ENCODE measurements around the gene AAMP.

Gene AAMP

DNA sequence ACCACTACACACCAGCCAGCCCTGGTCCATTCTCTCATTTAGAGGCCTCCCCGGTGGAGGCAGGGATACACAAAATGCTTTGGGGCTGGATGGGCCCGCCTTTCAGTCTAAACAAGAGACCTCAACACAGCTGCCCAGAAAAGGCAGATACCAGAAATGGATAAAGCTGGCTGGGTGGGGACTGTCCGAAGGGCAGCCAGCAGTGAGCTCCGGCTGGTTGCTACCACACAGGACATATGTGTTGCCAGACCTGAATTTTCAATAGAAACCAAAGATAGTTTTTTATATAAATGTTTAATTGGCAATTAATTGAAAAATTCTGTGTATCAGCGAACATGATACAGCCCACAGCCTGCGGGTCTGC, 7.7 kb downstream of the AAMP start:
- no peak overlapping the region for H3K4me3 ChIP-seq (ENCODE audit: low read depth, low read length)
- CTCF ChIA-PET: interaction anchor here (0.7 to 1.9 kb wide), 2 partner anchors 10 to 42 kb away, joined by 3 to 7 read pairs; no protein-coding TSS in a partner anchor
- DNase-seq (ENCODE audit: low read depth, low spot score): no peak
- TF ChIP-seq CTCF (IDR thresholded peaks at IDR 0.05; ENCODE audit: insufficient read depth, low read length, missing control alignments): no peak
- POLR2A ChIA-PET: interaction anchor here (1.0 kb wide), 1 partner anchor 8 kb away, joined by 4 read pairs; the partner anchor contains the start of genes AAMP and PNKD

GRCh38 chr2:218261423-218262236, 8.3 kb downstream of the AAMP start:
- CTCF ChIA-PET: interaction anchor here (0.7 to 1.9 kb wide), 3 partner anchors 9 to 42 kb away, joined by 3 to 11 read pairs (median 7); partner anchors contain the start of genes AAMP and PNKD
- DNase-seq (ENCODE audit: low read depth, low spot score): no peak
- POLR2A ChIA-PET: interaction anchor here (1.0 to 1.2 kb wide), 2 partner anchors 8 to 25 kb away, joined by 3 to 4 read pairs; partner anchors contain the start of genes AAMP and PNKD
- TF ChIP-seq CTCF (IDR thresholded peaks at IDR 0.05; ENCODE audit: insufficient read depth, low read length, missing control alignments): no peak
- no peak overlapping the region for H3K4me3 ChIP-seq (ENCODE audit: low read depth, low read length)

- POLR2A ChIA-PET: interaction anchor here (1.0 to 1.8 kb wide), 3 partner anchors 9 to 26 kb away, joined by 3 to 5 read pairs (median 3); partner anchors contain the start of genes AAMP and PNKD
- no peak for TF ChIP-seq CTCF (IDR thresholded peaks at IDR 0.05; ENCODE audit: insufficient read depth, low read length, missing control alignments)
- no peak for DNase-seq (ENCODE audit: low read depth, low spot score)
- CTCF ChIA-PET: interaction anchor here (0.7 to 1.9 kb wide), 3 partner anchors 8 to 32 kb away, joined by 3 to 11 read pairs (median 7); partner anchors contain the start of genes AAMP, PNKD and TMBIM1
- no peak within 1 kb of the TSS for H3K4me3 ChIP-seq (ENCODE audit: low read depth, low read length)
Measured at GRCh38 chr2:218260742-218261422, 9.1 kb downstream of the AAMP start, which contains the start of gene GPBAR1. Gene GPBAR1, plus strand, starts transcription at chr2:218261015. Its CDS starts 1,710 bp downstream, at chr2:218262725.

GRCh38 chr2:218260166-218260565, 9.8 kb downstream of the AAMP start:
- TF ChIP-seq CTCF (IDR thresholded peaks at IDR 0.05; ENCODE audit: insufficient read depth, low read length, missing control alignments): no peak
- ChIA-PET CTCF (interaction anchor here (0.7 to 2.3 kb wide), 3 partner anchors 11 to 75 kb away, joined by 3 to 15 read pairs (median 6); partner anchors contain the start of genes AAMP, PNKD and TMBIM1), POLR2A (interaction anchor here (1.0 to 1.8 kb wide), 2 partner anchors 10 to 12 kb away, joined by 3 to 5 read pairs; partner anchors contain the start of genes AAMP and PNKD)
- no peak overlapping the region for H3K4me3 ChIP-seq (ENCODE audit: low read depth, low read length)
- DNase-seq (ENCODE audit: low read depth, low spot score): no peak

DNA sequence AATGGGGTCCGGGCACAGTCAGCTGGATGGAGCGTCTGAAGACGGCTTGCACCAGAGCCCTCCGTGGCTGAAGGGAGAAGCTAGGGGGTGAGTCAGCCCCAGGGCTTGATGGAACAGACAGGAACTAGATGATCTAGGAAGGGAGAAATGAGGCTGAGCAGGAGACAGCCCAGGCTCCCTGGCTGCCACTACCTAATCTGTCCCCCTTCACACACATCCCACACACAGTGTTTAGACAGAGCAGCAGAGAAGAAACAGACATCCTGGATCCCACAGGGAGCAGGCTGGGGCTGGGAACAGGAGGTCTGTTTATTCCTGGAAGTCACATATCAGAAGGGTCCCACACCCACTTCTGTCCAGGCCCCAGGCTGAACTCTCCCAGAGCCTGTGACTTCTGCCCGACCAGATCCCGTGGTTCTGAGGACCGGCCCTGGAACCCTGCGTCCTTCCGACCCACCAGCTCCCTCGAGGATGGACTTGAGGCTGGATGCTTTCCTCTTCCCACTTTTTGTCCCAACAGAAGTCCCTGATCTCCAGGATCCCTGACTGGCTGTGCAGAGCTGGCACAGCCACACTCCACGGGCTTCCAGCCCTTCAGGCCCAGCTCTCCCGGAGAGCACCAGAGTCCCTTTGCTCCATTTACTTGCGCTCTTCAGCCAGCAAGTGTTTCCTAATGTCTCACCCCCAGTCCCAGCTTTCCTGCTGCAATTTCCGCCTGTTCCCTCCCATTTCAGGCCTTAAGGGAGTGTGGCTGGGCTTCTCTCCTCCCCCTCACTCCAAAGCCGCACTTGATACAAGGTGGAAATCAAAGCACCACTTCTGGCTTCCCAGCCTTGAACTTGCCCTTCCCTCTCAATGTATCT, 10.6 kb downstream of the AAMP start:
- TF ChIP-seq CTCF (IDR thresholded peaks at IDR 0.05; ENCODE audit: insufficient read depth, low read length, missing control alignments): no peak
- H3K4me3 ChIP-seq (ENCODE audit: low read depth, low read length): no peak overlapping the region
- ChIA-PET POLR2A (interaction anchor here (0.6 to 1.8 kb wide), 7 partner anchors 11 to 88 kb away, joined by 3 to 5 read pairs (median 3); partner anchors contain the start of genes AAMP and PNKD), CTCF (interaction anchor here (1.2 to 7.8 kb wide), 9 partner anchors 11 to 90 kb away, joined by 3 to 75 read pairs (median 5); partner anchors contain the start of genes AAMP and PNKD)
- peak; percentile 19 for DNase-seq (ENCODE audit: low read depth, low spot score)

Measured in AG04449 (cell line).